Inflammatory macrophage treated with lipopolysaccharide for 1 hour (primary cell): ENCODE data around the gene CLTCL1.
"Not testable (repeated sequence)": the region's sequence is repeated elsewhere in the genome, so short reads cannot be mapped to it uniquely, and the experiment has no call there.

ENCODE experiments used
- DNase-seq, 2 donors: peaks; one replicate each; pipeline ENCODE4 v3.0.0-alpha.2; 2020 to 2022

Gene CLTCL1

GRCh38 chr22:19174106-19175025, 117.2 kb downstream of the CLTCL1 start:
- peak; percentile 48 to 49 for DNase-seq

GRCh38 chr22:19173047-19174035, 118.2 kb downstream of the CLTCL1 start:
- no peak for DNase-seq

- no peak for DNase-seq
Observed at GRCh38 chr22:19172213-19173046, 119.1 kb downstream of the CLTCL1 start.

DNA sequence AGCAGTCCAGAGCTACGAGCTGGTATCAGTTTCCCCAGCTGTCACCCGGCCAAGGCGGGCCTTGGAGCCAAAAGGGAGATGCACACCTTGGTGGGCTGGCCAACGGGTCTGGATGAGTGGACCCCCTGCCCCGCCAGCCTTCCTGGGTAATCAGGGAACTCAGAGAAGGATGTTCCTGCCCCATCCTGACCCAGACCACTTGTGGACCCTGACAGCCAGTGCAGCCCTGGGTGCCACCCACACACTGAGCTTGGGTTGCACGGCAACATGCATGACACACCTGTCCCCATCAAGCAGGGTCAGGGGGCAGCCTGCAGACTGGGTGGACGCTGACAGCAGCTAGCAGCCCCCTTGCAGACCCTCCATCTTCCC, 121.6 kb downstream of the CLTCL1 start:
- DNase-seq: no peak

DNA sequence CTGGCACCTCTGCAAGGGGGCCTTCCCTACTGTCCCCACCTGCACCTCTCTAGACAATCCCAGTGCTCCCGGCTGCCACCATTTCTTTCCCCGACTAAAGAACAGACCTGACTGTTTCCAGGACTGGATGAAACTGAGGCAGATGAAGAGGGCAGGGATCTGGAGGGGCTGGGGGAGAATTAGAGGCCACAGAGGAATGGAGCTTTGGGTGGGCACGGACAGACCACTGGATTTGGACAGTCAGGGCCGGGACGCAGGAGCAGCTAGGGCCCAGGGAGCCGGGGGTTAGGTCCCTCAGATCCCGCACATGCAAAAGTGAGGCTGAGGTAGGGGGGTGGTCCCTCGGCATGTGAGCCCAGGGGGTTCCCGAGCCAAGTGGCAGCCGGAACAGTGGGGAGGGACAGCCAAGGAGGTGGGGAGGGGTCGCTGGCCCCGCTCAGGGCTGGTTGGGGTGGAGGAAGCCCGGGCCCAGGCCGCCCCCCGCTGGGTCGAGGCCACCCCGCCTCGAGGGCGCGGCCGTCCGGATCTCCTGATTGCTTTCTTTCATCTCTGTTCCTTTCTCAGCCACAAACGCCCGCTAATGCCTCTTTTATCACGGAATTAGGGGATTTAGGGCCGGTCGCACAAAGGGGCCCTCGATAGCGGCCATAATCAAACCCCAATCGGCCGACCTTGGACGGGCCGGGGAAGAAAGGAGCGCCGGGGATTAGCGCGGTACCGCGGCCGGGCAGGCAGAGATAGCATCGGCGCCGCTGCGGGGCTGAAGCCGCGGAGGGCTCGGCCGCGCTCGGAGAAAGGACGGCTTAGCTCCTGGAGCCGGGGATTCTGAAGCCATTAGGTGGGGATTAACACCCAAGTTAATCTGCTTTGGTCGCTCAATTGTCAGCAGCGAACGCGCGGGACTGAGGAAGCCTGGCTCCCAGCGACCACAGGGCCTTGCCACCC, 122.2 kb downstream of the CLTCL1 start:
- no peak for DNase-seq

DNA sequence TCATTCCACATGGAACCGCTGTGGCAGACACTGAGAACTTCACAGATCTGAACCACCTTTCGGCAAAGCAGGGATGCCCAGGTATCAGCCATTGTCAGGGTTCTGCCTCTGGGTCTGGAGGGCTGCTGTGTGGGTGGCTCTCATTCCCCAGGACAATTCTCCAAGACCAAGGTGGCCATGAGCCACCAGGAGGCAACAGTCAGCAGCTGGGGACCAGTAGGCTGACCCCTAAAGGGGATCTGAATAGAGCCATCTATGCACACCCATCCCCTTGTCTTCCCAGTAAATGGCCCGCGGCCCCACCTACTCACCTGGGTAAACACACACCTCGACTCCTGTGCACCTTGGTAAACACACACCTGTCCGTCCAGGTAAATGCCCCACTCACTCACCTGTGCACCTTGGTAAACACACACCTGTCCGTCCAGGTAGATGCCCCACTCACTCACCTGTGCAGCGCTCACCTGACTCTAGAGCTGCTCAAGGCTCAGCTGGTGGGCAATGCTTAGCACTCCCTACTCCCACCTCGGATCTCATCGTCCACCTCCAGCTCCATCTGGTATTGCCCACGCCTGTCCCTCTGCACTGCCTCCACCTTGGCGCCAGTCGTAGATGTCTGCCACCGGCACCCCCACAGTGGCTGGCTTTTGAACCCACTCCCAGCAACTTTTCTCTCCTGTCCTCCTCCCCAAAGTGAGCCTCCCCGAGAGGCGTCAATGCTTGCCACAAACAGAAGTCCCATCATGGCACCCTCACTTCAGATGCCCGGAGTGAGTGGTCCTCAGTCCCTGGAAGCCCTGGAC, 123.2 kb downstream of the CLTCL1 start:
- no peak for DNase-seq

GRCh38 chr22:19167106-19167869, 124.2 kb downstream of the CLTCL1 start:
- no peak for DNase-seq

GRCh38 chr22:19166421-19166820, 125.1 kb downstream of the CLTCL1 start:
- no peak for DNase-seq

DNA sequence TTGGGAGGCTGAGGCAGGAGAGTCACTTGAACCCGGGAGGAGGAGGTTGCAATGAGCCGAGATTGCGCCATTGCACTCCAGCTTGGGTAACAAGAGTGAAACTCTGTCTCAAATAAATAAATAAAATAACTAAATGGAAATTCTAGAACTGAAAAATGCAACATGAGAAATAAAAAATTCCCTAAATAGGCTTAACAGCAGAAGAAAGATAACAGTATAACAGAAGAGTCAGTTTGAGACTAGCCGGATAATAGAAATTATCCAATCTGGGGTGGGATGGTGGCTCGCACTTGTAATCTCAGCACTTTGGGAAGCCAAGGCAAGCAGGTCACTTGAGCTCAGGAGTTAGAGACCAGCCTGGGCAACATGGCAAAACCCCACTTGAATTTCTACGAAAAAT, 127.1 kb downstream of the CLTCL1 start:
- no peak for DNase-seq

- DNase-seq: not testable (repeated sequence)
Observed at GRCh38 chr22:19158649-19159048, 132.9 kb downstream of the CLTCL1 start.

GRCh38 chr22:19156109-19156508, 135.4 kb downstream of the CLTCL1 start:
- DNase-seq: not testable (repeated sequence)

DNA sequence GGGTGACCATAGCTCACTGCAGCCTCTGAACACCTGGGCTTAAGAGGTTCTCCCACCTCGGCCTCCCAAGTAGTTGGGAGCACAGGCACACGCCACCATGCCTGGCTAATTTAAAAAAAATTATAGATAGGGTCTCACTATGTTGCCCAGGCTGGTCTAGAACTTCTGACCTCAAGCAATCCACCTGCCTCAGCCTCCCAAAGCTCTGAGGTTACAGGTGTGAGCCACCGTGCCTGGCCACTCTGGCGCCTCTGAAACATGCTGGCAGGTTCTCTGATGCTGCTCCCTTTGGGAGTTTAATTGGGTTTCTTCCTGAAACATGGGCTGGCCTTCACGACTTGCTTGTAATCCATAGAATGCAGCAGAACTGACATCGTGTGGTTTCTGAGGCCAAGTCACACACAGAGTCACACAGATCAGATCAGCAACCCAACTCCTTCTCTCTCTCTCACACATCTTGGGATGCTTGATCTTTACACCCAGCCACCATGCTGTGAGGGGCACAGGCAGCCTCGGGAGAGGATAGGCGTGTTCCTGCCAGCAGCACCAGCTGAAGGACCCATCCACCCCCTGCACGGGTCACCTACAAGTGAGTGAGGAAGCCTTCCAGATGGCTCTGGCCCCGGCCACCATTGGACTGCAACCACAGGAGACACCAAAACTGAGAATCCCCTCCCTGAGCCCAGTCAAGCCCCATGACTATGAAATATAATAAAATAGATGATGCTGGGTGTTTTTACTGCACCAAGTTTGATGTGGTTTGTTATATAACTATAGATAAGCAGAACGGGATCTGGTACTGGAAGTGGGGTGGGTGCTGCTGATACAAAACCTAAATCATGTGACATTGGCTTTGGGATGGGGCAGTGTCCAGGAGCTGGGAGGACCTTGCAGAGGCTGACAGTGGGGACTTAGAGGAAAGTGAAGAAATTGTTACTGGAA, 138.3 kb downstream of the CLTCL1 start:
- DNase-seq: no peak

GRCh38 chr22:19151329-19152191, 140.0 kb downstream of the CLTCL1 start:
- DNase-seq: no peak

DNA sequence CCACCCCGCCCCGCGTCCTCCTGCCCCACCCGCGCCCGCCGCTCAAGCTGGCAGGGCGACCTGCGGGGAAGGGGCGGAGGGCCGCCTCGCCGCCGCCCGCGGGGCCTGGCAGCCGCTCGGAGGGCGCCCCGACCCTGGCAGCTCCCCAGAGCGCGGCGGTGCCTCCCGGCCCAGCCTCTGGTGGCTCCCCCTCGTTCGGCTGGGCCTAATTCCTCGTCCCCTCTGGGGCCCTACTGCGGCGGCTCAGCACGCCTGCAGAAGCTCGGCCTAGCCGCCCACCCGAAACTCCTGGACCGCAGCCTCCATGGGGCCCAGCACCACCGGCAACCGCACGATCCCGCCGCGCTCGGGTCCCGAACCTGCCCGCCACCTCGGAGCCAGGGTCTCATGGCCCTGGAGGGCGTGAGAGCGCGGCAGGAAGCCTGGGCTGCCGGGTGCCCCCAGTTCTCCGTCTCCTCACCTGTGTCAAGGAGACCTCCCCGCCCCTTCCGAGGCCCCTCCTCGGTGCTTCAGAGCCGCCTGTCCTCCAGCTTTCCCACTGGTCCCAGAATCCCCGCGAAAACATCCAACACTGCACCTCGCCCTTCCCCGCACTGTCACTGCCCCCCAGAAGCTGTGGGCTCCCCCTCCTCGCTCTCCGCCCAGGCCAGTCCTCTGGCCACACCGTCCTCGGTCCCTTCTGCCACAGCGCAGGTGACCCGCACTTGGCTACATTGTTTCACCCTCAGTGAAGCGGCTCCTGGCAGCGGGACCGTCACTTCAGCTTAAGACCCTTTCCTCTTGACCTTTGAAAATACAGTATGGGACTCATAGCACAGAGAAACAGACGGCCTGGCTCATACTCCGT, 140.8 kb downstream of the CLTCL1 start:
- no peak for DNase-seq

- DNase-seq: no peak
Observed at GRCh38 chr22:19149991-19150390, 141.5 kb downstream of the CLTCL1 start, which contains the start of gene GSC2. GSC2 (minus strand) TSS chr22:19150292; CDS start chr22:19150283, 9 bp downstream.
